Activated T-cell treated with anti-CD3 and anti-CD28 coated beads, Interleukin-2, amount 50 U/mL, for 4 hours (primary cell): ENCODE measurements around the gene KCNK5. TPM values are rescaled to one million over a fixed set of nuclear protein-coding genes. Genes with fewer than 3 reads are reported as not detected.
A peak's percentile ranks its signal among the peaks of the same experiment; 100 is the strongest.

Experiments
- ATAC-seq, 2 donors: fragments of 200-7000 bp; cut with Tn5 transposase; one replicate each; pipeline ENCODE4 v1.10.0; 2021
- DNase-seq: peaks from one replicate; pipeline ENCODE4 v3.0.0-alpha.2; 2020
- H3K27me3 Mint-ChIP-seq: one replicate; pipeline ENCODE4 v1.8.0; 2021; ENCODE audit warnings: low read depth, mixed read lengths
- H3K36me3 Mint-ChIP-seq: one replicate; pipeline ENCODE4 v1.8.0; 2022; ENCODE audit warnings: mixed read lengths; ENCODE audit not compliant: insufficient read depth
- H3K4me1 Mint-ChIP-seq: one replicate; pipeline ENCODE4 v1.8.0; 2021; ENCODE audit warnings: low read depth, mixed read lengths
- H3K4me3 Mint-ChIP-seq: one replicate; pipeline ENCODE4 v1.8.0; 2021; ENCODE audit warnings: mild to moderate bottlenecking, moderate library complexity, mixed read lengths
- H3K9me3 Mint-ChIP-seq: one replicate; pipeline ENCODE4 v1.8.0; 2021; ENCODE audit warnings: mixed read lengths
- total RNA-seq, 3 donors: library from RNA; stranded (reverse); gene quantifications; one replicate each; pipeline ENCODE4 v1.2.1, GENCODE V29; 2021

KCNK5 gene
- total RNA-seq, 3 donors from 2014 or later, result 21.3 to 22.9 (median 22.2) TPM

GRCh38 chr6:39171489-39172376 lies 57.5 kb downstream of the KCNK5 start:
- H3K27me3 Mint-ChIP-seq, result peaks cover 3% of the 10 kb centered on the region
- no peak for ATAC-seq
- H3K4me1 Mint-ChIP-seq, result peaks cover under 1% of the 10 kb centered on the region
- DNase-seq, result no peak
- no peaks in the 10 kb centered on the region for H3K36me3 Mint-ChIP-seq
- H3K9me3 Mint-ChIP-seq, result peaks cover 3% of the 10 kb centered on the region
- H3K4me3 Mint-ChIP-seq, result no peak overlapping the region

- no peak overlapping the region for H3K4me3 Mint-ChIP-seq
- peaks cover 4% of the 10 kb centered on the region for H3K27me3 Mint-ChIP-seq
- no peaks in the 10 kb centered on the region for H3K9me3 Mint-ChIP-seq
- peaks cover 4% of the 10 kb centered on the region for H3K4me1 Mint-ChIP-seq
- DNase-seq, result no peak
- no peaks in the 10 kb centered on the region for H3K36me3 Mint-ChIP-seq
- ATAC-seq, result no peak
Observed at GRCh38 chr6:39170860-39171259, 58.4 kb downstream of the KCNK5 start.

- Mint-ChIP-seq H3K4me1 (peaks cover 4% of the 10 kb centered on the region), H3K9me3 (no peaks in the 10 kb centered on the region), H3K27me3 (peaks cover 4% of the 10 kb centered on the region), H3K36me3 (no peaks in the 10 kb centered on the region), H3K4me3 (no peak overlapping the region)
- no peak for DNase-seq
- no peak for ATAC-seq
Observed at GRCh38 chr6:39170389-39170788, 58.9 kb downstream of the KCNK5 start.

DNA sequence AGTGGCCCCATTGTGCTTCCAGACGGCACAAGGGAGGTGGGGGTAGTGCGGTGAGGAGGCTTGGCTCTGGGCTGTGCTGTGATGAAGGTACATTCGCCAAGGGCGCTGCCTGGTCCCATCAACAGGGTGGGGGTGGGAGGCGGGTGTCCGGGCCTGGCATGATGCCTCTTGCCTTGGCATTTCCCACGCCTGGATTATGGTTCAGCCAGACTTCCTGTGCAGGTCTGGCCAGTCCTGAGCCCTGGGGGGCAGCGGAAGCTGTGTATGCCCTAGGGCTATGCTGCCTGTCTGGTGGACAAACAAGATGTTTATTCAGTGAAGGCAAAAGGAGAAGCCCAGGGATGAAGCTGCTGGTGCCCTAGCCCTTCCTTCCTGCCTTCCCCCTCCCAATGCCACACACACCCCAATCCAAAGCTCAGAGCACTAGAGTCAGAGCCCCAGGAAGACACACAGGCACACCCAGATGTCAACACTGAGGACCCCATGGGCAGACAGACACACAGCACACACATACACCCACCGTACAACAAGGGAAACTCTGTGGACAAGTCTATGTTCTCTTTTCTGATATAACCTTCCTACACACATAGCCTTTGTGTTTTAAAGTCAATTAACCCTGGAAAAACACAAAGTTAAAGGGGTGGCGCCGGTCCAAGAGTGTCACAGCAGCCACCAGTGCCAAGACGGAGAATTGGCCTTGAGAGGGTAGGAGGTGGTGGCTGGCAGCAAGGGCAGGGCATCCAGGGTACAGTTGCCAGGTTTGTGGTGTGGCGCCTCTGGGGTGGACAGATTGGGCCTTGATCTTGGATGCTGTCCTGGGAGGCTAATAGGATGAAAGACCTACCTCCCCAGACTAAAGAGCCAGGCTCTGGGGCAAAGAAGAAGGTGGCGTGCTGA lies 59.6 kb downstream of the KCNK5 start:
- Mint-ChIP-seq H3K36me3 (no peaks in the 10 kb centered on the region), H3K4me3 (no peak overlapping the region), H3K9me3 (no peaks in the 10 kb centered on the region), H3K27me3 (peaks cover 4% of the 10 kb centered on the region), H3K4me1 (peaks cover 4% of the 10 kb centered on the region)
- no peak for DNase-seq
- no peak for ATAC-seq

DNA sequence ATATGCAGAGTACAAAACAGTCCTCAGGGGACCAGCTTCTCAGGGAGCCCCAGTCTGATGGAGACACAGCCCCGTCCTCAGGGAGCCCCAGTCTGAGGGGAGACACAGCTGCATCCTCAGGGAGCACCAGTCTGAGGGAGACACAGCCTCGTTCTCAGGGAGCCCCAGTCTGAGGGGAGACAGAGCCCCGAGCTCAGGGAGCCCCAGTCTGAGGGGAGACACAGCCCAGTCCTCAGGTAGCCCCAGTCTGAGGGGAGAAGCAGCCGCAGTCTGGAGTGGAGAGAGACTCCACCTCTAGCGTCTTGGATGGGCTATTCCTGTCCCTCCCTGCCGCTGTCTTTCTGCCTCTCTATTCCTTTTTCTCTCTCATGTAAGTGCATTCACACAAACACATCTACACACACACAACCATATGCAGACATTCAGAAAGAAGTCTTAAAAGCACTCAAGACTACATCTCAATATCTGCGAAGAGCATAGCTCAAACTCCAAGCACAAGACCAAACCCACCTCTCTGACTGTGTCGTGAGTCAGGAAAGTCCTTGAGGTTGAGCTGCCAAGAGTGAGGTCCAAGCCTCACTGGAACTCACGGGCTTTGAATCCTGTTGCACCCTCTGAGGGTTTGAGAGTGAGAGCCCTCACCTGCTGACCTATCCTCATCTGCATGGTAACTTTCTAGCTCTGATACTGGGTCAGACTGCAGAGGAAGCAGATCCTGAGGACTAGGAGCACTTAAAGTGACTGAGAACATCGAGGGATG lies 61.2 kb downstream of the KCNK5 start:
- Mint-ChIP-seq H3K9me3 (no peaks in the 10 kb centered on the region), H3K4me1 (peaks cover 4% of the 10 kb centered on the region), H3K27me3 (peaks cover 4% of the 10 kb centered on the region), H3K4me3 (no peak overlapping the region), H3K36me3 (no peaks in the 10 kb centered on the region)
- DNase-seq (no peak), ATAC-seq (no peak)

GRCh38 chr6:39167321-39167720 lies 62.0 kb downstream of the KCNK5 start:
- DNase-seq (no peak), ATAC-seq (no peak)
- Mint-ChIP-seq H3K4me3 (no peak overlapping the region), H3K9me3 (no peaks in the 10 kb centered on the region), H3K27me3 (peaks cover 4% of the 10 kb centered on the region), H3K36me3 (no peaks in the 10 kb centered on the region), H3K4me1 (peaks cover 4% of the 10 kb centered on the region)

- ATAC-seq (no peak), DNase-seq (no peak)
- Mint-ChIP-seq H3K4me3 (no peak overlapping the region), H3K36me3 (no peaks in the 10 kb centered on the region), H3K9me3 (no peaks in the 10 kb centered on the region), H3K4me1 (peaks cover 4% of the 10 kb centered on the region), H3K27me3 (peaks cover 4% of the 10 kb centered on the region)
Observed at GRCh38 chr6:39166912-39167290, 62.4 kb downstream of the KCNK5 start.

GRCh38 chr6:39166189-39166911 lies 62.9 kb downstream of the KCNK5 start:
- Mint-ChIP-seq H3K4me3 (no peak overlapping the region), H3K4me1 (peaks cover 4% of the 10 kb centered on the region)
- peak; percentile 84 for DNase-seq

GRCh38 chr6:39157511-39157910 lies 71.8 kb downstream of the KCNK5 start:
- H3K4me3 Mint-ChIP-seq, result no peak overlapping the region
- no peak for ATAC-seq

More at GRCh38 chr6:39166189-39166911, 62.9 kb downstream of the KCNK5 start:
- peak; percentile 83 to 90 for ATAC-seq
- H3K9me3 Mint-ChIP-seq, result no peaks in the 10 kb centered on the region
- peaks cover 4% of the 10 kb centered on the region for H3K27me3 Mint-ChIP-seq
- H3K36me3 Mint-ChIP-seq, result no peaks in the 10 kb centered on the region

DNA sequence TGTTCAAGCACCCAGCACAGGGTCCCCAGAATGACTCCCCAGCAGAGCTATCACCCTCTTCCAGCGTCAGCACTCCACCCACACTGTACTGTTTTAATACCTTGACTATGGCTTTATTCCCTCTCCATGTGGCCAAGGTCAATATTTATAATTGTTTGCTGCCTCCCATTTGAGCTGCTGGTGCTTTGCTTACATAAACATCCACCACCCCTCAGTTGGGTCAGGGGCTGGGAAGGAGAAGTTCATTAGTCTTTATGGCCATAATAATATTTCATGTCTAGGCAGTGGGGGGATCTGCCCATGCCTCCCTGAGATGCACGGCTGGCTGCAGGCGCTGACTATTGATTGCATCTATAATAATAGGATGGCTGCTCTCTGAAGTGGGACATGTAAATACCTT lies 72.5 kb downstream of the KCNK5 start:
- no peak overlapping the region for H3K4me3 Mint-ChIP-seq
- H3K36me3 Mint-ChIP-seq, result no peaks in the 10 kb centered on the region
- DNase-seq (no peak), ATAC-seq (no peak)
- peaks cover 6% of the 10 kb centered on the region for H3K27me3 Mint-ChIP-seq
- peaks cover 2% of the 10 kb centered on the region for H3K9me3 Mint-ChIP-seq
- H3K4me1 Mint-ChIP-seq, result peaks cover 17% of the 10 kb centered on the region

More at GRCh38 chr6:39157511-39157910, 71.8 kb downstream of the KCNK5 start:
- peaks cover 11% of the 10 kb centered on the region for H3K4me1 Mint-ChIP-seq
- DNase-seq, result no peak
- no peaks in the 10 kb centered on the region for H3K27me3 Mint-ChIP-seq
- H3K36me3 Mint-ChIP-seq, result no peaks in the 10 kb centered on the region
- H3K9me3 Mint-ChIP-seq, result peaks cover 2% of the 10 kb centered on the region

DNA sequence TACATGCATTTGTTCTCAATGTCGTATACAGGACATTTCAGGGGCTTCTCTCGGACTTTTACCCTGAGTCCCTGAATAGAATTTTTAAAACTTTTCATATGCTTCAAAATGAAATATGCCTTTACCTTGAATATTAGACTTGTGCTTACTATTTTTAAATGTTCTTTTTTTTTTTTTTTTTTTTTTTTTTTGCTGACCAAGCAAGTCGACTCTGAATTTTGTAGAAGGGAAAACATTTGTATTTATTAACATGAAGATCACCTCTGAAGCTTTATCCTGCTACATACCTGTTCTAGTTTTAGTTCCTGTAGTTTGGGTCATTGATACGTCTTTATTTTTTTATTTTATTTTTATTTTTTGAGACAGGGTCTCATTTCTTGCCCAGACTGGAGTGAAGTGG lies 74.6 kb downstream of the KCNK5 start:
- DNase-seq (no peak), ATAC-seq (no peak)
- peaks cover 13% of the 10 kb centered on the region for H3K27me3 Mint-ChIP-seq
- peaks cover 24% of the 10 kb centered on the region for H3K4me1 Mint-ChIP-seq
- H3K9me3 Mint-ChIP-seq, result peaks cover 2% of the 10 kb centered on the region
- H3K4me3 Mint-ChIP-seq, result no peak overlapping the region
- no peaks in the 10 kb centered on the region for H3K36me3 Mint-ChIP-seq

DNA sequence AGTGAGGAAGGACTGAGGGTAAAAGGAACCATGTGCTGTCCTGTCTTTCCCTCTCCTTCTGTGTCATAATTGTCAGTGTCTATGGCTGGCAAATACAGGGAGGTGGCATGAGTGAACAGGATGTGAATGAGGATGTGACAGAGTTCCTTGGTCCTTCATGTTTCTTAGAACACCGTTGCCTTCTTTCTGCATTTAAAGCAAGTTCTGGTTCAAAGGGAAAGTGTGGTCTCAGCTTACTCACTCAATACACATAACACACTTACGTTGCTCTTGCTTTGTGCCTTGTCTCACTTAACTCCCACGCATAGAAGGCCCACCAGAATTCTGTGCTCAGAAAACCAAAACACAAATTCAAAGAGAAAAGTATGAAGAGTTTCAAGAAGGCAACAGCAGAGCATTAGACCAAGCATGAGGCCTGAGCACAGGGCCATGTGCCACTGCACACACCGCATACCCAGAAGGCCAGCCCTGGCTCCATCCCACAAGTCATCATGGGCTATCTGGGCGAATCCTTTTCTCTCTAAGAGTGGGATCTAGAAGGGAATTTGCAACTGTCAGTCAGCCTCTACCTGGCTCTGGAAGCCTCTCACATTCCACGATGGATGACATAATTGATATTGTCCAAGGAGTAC lies 75.4 kb downstream of the KCNK5 start:
- H3K27me3 Mint-ChIP-seq, result peaks cover 15% of the 10 kb centered on the region
- DNase-seq (no peak), ATAC-seq (peak; percentile 93 to 96)
- peaks cover 24% of the 10 kb centered on the region for H3K4me1 Mint-ChIP-seq
- H3K36me3 Mint-ChIP-seq, result no peaks in the 10 kb centered on the region
- H3K9me3 Mint-ChIP-seq, result no peaks in the 10 kb centered on the region
- no peak overlapping the region for H3K4me3 Mint-ChIP-seq

DNA sequence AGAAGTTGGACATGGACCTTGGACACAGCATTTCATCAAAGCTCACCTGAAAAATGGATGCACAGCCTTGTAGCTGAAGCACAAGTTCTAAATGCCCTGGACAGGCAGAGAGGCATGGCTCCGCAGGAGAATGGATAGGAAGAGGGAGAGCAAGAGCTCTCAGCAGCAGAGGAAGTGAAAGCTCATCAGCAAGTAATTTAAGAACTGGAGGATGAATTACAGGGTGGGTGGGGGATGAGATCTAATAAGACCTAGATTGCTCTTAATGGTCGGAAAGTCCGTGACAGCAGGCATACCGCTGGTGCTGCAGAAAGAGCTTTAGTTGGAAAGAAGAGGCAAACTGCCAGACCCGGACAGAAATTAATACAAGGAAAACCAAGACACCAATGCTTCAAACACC lies 77.0 kb downstream of the KCNK5 start:
- Mint-ChIP-seq H3K4me3 (no peak overlapping the region), H3K9me3 (no peaks in the 10 kb centered on the region), H3K36me3 (no peaks in the 10 kb centered on the region), H3K4me1 (peaks cover 24% of the 10 kb centered on the region), H3K27me3 (peaks cover 28% of the 10 kb centered on the region)
- DNase-seq (no peak), ATAC-seq (no peak)
